HL-60/S4 treated with phorbol 12-myristate 13-acetate at 8.2 ng/mL for 4 days and 3 days (cell line): ENCODE results near the gene POU2AF1.

Experiments
- in situ Hi-C: fragments of 300-500 bp; cut with MboI; formaldehyde crosslinking; loops from 2 replicates; pipeline ENCODE4 v1.15.0; 2022; ENCODE audit warnings: low sequenced_read_pairs

The POU2AF1 gene, protein sequence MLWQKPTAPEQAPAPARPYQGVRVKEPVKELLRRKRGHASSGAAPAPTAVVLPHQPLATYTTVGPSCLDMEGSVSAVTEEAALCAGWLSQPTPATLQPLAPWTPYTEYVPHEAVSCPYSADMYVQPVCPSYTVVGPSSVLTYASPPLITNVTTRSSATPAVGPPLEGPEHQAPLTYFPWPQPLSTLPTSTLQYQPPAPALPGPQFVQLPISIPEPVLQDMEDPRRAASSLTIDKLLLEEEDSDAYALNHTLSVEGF

DNA sequence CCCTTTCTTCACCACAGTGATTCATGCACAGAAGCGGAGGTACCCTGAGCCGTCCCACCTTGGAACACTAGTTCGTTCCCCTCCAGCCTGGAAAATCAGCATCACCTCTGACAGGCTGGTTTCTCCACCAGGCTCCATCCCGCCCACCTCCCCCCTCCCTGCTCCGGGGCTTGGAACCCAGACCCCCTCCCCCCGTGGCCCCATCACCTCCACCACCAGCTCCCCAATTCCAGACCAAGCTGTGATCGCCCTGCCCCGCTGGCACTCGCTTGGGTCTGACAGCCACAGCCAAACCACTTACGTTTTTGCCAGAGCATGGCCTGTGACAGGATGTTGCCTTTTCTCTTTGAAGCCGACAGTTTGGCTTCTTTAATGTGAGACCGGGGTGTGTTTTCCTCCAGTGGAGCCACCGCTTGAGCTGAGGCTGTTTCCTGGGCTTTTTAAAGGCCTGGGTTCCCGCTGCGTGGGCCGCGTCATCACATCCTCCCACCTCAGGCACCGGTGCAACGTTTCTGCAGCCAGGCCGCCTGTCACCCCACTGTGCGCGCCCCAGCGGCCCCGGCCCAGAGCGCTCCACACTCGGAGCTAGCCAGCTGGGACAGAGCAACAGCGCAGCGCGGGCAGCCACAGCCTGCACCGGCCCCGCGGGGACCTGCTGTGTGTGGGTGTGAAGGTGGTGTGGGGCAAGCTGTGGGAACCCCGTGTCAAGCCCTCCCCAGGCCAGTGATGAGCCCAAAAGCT, at the start of gene POU2AF1:
TSS of gene POU2AF1 (minus strand) at position 415 of the 741 bp plus-strand sequence. CDS start at position 317, 98 bp downstream.
- in situ Hi-C loops = no loop called here

DNA sequence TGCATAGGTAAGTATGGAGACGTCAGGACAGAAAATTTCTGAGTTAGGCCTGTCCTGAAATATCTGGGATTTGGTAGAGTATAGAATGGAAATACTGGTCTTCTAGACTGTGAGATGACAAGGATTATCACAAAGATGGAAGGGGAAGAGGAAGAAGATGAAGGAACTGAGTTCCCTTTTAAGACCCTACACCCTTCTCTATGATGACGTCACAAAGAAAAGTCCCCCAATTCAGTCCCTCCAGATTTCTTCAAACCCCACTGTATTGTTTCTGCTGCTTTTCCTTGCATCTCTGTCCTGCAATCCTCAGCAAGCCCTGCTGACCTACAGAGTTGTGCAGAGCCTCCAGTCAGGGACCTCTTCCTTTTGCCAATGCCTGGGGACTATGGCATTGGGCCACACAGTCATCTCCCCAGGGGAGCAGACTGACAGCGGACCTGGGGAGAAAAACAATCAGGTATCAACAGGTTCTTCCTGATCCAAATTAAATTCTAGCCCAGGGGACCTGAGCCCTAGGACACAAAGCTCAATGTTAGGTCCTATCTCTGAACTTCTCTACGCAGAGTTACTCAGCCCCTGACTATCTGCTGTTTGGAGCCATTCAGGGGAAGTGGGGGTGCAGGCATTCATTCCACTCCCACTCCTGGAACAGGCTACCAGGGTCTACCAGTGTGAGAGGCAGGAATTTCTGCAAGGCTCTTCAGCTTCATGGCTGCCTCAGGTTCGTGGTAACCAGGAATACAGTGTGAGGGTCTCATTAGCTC, 49.2 kb upstream of the POU2AF1 start:
- in situ Hi-C loops = loop anchor here (10.0 kb wide), 1 partner anchor 143 kb away; no protein-coding TSS in a partner anchor

DNA sequence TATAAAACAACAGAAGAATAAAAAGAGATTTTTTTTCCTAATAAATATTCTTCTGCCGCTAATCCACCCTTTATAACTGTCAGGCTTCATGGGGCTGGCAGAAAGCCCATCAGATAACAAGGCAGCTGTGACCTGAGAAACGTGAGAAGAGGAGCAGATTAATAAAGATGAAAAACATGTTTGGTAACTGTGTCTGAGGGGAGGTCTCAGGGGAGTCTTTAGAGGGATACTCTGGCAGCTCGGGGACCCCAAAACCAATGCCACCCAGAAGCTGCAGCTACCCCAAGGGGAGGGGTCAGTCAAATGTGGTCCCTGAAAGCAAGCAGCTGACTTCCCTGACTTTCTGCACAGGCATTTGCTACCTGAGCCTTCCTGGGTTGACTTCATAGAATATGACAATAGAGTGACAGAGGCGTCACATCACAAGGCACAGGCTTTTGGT, 48.4 kb upstream of the POU2AF1 start:
- in situ Hi-C loops = loop anchor here (10.0 kb wide), 1 partner anchor 143 kb away; no protein-coding TSS in a partner anchor

DNA sequence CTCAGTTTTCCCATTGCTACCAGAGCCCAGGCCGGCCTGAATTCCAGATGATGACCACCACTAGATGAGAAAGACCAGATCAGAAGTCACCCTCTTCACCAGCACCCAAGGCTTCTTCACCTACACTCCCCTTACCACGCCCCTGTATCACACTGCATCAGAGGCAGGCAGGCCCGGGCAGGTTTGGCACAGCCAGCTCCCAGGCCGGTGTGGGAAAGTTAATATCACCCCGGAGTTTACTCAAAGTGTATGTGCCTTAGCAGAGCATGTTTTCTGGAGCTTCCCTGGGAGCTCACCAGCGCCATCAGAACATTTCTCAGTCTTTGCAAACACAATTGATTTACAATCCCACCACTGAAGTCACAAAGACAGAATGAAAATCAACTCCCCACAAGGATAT, 47.5 kb upstream of the POU2AF1 start:
- in situ Hi-C loops = loop anchor here (10.0 kb wide), 1 partner anchor 142 kb away; no protein-coding TSS in a partner anchor

DNA sequence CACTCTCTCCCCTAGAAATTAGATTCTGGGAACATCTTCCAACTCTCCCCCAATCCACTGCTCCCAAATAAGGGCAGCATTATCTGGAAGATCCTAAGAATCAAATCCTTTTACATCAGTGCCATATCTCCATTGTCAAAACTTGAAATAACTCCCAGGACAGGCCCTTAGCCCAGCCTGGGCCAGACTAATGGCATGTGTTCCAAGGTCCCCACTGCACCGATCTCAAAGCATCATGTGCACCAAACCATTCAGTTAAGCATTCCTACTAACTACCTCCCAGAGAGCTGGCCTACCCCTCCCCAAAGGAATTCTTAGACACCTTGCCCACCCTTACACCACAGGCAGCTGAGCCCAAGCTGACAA, 44.2 kb upstream of the POU2AF1 start:
- in situ Hi-C loops = loop anchor here (10.0 kb wide), 1 partner anchor 138 kb away; no protein-coding TSS in a partner anchor

DNA sequence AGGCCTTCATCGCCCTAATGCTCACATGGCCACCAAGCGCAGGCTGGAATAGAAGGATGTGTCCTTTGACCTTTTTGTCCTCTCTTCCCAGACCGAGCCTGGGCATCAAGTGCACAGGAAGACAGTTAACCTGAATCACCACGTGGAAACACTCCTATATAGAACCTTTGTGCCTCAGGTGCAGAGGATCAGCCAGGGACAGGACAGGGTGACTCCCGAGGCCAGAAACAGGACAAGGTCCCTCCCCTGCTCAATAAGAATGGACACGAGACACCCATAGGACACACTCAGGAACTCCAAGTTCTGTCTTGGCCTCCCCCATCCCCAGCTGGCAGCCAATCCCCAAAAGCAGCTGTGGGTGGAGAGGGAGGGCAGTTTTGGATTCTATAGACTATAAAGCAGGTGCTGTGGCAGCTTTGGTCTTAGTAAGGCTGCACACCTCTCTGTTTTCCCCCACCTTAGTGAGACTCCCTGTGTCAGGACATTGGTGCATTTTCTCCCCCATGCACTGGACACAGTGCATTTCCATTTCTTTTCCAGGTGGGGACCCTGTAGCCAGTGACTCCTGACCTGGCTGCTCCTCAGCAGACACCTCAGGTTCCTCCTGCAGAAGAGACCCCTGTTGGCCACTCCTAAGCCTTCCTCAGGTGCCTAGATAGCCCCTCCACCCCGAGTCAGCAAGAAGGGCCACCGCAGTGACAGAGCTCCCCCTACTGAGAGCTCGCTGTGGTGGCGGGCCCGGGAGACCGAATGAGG, 43.6 kb upstream of the POU2AF1 start:
- in situ Hi-C loops = loop anchor here (10.0 kb wide), 1 partner anchor 138 kb away; no protein-coding TSS in a partner anchor

DNA sequence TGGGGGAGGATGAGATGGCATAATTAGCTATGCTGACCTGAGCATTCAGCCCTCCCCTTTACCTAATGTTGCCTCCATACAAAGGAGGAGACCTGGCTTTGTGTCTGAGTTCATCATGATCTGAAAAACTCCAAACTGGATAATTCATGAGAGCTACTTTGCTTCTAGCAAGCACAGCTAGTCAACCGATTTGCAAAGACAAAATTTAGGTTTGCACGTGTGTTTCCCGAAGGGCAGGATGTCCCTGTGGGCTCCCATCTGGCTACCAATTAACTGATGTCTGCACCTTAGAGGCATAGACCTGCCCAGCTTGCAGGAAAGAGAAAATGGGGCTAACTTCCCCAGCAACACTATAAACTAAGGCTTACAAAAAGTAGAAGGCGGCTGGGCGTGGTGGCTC, 42.2 kb upstream of the POU2AF1 start:
- in situ Hi-C loops = loop anchor here (10.0 kb wide), 1 partner anchor 136 kb away; no protein-coding TSS in a partner anchor

DNA sequence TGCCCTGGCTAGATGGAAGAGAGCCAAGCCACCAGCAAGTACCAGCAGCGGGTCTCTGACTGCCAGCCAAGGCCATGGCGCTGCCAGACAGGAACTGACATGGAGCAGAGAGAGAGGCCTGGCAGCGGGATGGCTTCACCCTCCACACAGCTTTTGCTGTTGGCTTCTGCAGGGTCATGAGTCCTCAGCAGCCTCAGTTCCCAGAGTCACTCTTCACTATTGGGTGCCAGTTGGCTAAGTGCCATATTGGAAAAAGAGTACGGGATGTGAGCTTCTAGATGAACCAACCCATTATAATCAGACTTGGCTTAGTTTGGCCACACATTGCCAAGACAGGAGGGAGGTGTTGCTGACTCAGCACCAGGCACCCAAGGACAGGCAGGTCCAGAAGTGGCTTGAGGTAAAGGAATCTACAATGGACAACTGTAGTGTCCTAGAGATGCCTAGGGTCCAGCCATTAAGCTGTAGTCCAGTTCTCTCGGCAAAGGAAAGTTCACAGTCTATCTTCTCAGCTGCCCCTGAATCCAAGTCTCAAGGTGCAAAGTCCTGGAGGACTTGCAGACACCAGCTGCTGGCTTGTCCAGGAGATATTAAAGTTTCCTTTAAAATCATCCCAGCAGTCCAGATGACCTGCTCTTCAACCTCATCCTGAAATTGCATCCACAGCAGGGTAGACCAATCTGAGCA, 40.7 kb upstream of the POU2AF1 start:
- in situ Hi-C loops = loop anchor here (10.0 kb wide), 1 partner anchor 135 kb away; no protein-coding TSS in a partner anchor

DNA sequence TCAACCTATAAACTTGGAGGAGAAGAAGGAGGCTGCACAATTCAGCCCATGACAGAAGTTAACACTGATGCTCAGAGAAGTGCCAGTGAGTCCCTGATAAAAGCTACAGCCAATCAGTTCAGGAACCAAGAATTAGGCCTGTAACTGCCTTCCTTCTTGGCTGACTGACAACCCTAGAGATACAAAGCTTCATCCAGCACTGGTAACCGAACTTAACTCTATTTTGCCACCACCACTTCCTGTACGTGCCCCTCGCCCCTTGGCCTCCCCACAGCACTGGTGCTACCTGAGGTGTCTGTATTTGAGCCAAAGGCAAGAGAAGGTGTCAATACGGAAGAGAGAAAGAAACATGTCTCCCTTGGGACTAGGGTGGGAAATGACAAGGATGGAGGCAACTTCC, 40.1 kb upstream of the POU2AF1 start:
- in situ Hi-C loops = no loop called here

DNA sequence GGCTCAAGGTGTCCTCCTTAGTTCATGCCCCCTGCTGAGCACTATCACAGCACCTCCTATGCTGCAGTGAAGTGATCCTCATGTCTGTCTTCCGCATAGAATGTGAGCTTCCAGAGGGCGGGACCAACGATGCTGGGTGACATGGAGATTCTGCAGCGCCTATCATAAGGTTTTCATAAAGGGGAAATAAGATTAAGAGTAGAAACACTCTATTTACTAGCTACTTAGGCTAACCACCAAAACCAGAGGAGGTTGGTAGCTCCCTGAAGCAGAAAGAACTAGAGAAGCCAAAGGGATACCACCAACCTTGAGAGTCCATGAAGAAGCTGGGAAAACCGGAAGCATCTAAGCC, 39.3 kb upstream of the POU2AF1 start:
- in situ Hi-C loops = no loop called here

DNA sequence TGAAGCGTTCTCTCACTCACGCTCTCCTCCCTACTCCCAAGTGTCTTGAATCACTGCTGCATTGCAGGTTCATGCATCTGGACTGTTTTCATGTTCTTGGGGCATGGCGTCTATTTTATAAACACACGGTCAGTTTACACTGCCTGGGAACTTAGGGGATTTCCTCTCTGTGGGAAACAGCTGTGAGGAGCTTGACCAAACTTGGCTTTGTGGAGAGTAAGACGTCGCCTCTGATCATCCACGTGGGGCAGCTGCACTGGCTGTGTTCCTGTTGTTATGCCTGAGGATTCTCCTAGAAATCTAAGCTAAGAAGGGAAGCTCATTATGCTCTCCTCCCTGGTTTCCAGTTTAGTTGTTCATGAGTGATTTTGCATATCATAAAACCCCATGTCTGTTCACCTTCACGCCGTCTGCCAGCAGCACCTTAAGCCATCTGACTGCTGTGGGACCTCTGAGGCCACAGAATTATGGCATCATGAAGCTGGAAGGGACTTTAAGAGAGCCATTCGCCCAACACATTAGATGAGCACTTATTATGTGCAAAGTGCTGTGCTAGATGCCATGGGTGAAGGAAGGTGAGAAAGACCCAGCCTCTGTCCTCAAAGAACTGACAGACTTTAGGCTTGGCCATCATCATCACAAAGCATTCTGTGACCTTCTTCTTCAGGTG, 38.8 kb upstream of the POU2AF1 start:
- in situ Hi-C loops = no loop called here

DNA sequence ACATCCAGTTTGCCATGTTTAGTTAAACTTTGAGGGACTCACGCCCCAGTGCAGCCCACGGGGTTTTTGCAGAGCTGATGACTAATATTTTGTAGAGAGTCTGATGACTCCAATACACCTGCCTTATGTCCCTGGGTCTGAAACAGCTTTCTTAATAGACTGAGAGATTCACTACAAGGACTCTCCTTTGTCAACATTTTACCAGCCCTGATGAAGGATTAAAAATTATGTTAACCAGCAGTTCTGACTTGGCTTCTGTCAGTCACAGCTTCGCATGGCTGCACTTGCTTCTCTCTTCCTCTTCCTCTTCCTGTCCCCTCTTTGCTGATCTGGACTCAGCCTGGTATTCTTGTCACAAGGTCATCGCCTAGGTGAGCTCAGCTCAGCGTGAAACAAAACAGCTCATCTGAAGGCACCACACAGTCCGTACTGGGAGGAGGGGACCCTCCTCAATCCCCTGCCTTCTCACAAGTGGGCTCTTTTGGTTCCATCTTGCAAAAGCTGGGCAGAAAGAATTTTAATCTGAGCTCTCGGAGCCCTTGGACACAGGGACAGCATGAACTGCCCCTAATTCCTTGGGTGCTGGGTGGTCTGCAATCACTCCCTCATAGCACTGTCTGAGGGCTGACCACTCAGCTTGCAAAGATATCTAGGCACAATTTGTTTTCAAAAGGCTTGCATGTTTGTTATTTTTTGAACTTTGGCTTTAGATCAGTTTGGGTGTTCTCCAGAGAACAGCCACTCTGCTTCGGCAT, 38.1 kb upstream of the POU2AF1 start:
- in situ Hi-C loops = no loop called here

DNA sequence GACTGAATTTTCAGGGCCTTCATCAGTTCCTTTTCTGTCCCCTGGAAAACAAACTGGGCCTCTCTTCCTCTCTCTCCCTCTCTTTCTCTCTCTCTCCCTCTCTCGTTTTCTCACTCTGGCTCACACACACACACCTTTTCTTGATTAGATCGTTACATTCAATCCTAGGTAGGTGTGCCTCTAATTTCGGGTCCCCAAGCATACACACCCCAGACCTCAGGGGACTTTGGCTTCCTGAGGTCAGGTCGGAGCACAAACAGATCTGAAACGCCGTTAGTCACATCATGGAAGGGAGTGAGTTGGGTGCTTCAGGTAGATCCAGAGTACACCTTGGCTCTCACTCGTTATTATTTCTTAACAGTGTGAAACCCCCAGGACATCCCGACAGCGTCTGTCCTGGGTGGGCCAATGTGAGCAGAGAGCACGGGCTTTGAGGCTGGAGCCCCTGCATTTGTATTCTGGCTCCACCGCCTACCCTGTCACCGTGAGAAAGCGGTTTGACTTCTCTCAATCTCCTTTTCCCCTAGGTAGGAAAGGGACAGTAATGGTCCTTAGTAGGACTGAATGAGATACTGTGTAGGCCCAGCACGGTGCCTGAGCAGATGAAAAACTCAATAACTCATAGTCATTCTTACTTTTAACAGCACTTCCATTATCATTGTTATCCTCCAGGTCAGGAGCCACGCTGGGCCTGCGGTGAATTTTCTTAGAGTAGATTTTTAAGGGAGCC, 37.3 kb upstream of the POU2AF1 start:
- in situ Hi-C loops = no loop called here

DNA sequence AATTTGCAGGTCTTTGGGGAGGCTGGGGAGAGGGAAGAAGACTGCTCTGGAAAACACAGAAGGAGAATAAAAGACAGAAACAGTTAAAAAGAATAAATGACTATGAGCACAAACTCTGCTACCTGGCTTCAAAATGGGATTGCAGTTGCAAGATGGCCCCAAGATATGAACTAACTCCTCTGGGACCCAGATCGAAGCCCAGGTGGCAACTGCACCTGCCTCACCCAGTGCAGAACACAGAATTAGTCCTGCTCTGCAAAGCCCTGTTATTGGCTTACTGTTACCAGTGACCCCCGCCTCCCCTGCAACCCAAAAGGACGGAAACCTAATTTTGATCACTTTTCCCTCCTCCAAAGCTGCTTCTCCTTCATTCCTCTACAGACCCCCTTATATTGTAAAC, 35.9 kb upstream of the POU2AF1 start:
- in situ Hi-C loops = no loop called here

DNA sequence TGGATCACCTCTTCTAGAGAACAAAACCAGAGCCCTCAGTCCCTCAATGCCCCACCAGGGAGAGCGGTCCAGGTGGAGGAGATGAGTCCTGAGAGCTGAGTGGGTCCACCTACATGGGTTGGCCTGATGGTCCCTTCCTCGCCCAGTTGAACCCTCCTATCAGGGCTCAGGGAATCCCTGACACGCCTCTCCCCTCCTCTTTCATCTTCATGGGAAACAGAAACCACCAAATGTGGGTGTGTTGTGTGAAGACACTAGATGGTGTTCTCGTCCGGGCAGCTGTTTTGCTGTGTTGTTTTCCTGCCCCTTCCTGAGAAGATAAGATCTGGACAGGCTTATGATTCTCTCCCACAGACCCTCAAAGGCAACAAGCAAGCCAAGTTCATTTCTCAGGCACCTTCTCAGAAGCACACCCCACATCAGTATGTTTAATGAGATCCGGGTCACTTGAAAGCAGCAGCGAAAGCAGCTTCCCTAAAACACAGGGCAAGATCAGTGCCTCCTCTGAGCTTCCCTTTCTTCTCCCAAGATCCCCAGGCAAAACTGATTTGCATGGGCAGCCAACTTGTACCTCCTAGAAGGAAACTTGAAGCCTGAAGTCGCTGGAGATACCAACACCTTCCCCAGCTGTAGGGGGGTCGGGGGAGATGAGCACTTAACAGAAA, 35.3 kb upstream of the POU2AF1 start:
- in situ Hi-C loops = no loop called here

DNA sequence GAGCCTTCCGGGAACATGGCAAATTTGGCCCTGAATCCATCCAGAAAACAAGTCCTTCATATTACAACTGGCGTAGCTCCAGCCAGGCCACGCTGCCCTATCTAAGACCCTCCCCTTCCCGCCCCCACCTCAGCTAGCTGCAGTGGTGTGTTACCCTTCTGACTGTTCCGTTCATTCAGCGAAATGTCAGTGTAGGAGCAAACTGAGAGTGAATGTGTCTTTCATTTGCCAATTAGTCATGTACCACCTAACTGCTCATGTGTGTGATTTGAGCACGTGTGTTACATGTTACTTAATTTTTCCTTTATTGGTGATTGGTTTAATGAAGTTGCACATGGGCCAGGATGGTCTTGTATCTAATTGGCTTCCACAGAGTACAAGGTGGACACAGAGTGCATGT, 34.8 kb upstream of the POU2AF1 start:
- in situ Hi-C loops = no loop called here

DNA sequence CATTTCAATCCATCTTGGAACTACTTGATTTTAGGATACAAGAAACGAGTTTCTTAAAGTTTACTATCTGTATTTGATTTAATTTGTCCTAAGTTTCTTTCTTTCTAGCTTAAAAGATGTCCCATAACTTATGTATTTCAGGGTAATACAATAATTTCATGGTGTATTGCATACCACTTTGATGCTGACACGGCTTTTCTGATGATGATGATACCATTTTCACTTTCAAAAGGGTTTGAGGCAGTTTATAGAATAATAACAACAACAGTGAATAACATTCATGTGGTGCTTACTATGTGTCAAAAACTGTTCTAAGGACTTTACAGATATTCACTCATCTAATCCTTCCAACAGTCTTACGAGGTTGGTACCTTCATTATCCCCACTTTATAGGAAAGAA, 33.2 kb upstream of the POU2AF1 start:
- in situ Hi-C loops = no loop called here

DNA sequence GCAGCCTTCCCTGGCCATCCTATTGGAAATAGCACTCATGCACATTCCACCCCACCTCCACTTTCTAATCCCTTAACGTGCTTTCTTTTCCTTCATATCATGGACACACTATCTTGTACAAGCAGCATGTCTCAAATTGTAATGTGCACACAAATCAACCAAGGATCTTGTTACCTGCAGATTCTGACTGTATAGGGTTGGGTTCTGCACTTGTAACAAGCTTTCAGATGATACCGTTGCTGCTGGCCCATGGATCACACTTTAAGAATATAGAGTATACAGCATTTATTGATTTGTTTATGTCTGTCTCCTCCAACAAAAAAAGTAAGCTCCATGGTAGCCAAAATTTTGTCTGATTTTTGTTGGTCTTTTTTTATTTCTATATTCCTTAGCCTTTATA, 32.4 kb upstream of the POU2AF1 start:
- in situ Hi-C loops = no loop called here
